ENCODE measurements around the gene CAV2.
A peak's percentile ranks its signal among the peaks of the same experiment; 100 is the strongest.

CAV2 gene

DNA sequence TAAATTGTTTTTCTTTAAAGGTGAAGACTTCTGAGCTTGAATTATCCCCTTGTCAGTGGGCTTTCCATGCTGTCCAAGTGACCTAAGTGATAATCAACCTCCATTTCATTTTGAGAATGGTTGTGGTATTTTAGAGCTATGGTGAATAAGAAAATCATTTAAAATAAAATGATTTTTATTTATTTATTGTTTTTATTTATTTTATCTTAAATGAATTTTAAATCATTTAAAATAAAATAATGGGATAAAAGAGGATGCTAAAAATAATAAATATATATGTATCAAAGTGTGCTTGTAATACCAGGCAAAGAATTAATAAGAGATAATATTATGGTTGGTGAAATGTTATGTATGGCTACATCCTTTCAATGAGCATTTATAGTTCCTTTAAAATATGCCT, 49.8 kb downstream of the CAV2 start:
- no peak for DNase-seq (ENCODE audit: low read depth)
- TF ChIP-seq, protein P1, sequence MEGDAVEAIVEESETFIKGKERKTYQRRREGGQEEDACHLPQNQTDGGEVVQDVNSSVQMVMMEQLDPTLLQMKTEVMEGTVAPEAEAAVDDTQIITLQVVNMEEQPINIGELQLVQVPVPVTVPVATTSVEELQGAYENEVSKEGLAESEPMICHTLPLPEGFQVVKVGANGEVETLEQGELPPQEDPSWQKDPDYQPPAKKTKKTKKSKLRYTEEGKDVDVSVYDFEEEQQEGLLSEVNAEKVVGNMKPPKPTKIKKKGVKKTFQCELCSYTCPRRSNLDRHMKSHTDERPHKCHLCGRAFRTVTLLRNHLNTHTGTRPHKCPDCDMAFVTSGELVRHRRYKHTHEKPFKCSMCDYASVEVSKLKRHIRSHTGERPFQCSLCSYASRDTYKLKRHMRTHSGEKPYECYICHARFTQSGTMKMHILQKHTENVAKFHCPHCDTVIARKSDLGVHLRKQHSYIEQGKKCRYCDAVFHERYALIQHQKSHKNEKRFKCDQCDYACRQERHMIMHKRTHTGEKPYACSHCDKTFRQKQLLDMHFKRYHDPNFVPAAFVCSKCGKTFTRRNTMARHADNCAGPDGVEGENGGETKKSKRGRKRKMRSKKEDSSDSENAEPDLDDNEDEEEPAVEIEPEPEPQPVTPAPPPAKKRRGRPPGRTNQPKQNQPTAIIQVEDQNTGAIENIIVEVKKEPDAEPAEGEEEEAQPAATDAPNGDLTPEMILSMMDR (IDR thresholded peaks at IDR 0.05; ENCODE audit: low read length, missing control alignments), result no peak
- no peak overlapping the region for H3K4me3 ChIP-seq (replicated peaks; ENCODE audit: low read depth, low read length)

DNA sequence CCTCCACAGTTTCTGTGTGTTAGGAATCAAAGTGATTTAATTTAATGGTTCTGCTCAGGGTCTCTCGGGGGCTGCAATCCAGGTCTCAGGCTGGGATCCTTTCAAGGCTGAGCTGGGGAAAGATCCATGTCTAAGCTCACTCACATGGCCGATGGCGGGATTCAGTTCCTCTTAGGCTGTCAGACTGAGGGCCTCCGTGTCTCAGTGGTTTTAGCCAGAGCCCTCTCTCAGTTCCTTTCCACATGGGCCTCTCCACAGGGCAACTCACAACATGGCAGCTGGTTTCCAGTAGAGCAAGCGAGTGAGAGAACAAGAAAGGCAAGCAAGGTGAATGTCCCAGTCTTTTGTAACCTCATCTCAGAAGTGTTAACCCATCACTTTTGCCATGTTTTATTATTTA, 52.2 kb downstream of the CAV2 start:
- no peak for DNase-seq (ENCODE audit: low read depth)
- TF ChIP-seq, protein P1 (IDR thresholded peaks at IDR 0.05; ENCODE audit: low read length, missing control alignments), result no peak
- no peak overlapping the region for H3K4me3 ChIP-seq (replicated peaks; ENCODE audit: low read depth, low read length)

DNA sequence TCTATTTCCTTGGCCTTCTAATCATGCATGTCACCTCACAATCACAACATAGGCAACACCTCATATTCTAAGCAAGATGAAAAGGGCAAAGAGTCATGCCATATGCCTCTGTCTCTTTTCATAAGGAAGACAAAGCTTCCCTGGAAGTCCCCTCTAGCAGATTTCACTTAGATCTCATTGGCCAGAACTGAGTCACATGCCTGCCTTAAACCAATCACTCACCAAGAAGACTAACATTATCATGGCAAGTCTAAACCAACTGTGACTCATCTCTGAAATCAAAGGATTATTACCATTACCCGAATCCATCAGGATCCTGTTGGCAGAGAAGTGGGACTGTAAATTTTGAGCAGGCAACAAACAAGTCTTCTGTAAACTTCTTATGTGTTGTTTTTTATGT, 53.1 kb downstream of the CAV2 start:
- DNase-seq (ENCODE audit: low read depth), result no peak
- H3K4me3 ChIP-seq (replicated peaks; ENCODE audit: low read depth, low read length), result no peak overlapping the region
- TF ChIP-seq, protein P1 (IDR thresholded peaks at IDR 0.05; ENCODE audit: low read length, missing control alignments), result no peak

DNA sequence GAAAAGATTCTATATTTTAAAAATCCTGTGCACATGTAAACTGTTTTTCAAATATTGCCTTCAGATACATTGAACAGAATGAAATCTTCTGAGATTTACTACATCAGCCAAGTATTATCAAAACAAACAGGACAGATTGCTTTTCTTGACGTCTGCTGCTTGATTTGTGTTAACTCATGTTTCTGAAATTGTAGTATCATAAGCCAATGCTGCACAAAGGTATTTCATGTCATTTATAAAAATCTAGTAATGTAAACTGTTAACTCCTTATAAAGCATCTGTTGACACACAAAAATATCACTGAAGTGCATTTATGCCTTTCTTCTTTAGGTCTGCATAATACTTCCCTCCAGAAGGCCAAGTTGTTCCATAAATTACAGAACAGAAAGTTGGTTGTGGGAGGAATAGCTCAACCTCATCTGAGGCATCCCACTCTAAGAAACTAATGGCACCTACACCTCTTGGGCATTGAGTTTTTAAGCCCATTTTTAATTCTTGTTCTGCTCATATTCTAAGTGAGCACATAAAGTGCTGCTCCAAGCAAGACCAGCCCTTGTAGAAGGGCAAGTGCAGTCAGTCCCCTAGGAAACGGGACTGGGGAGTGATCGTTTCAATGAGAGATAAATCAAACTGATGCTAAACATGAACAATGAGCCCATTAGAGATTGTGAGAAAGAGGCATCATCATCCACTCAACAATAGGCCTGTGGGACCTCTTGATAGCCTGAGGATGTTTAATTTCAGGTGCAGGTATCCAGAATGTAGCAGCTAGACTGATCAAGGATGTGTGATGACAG, 53.8 kb downstream of the CAV2 start:
- H3K4me3 ChIP-seq (replicated peaks; ENCODE audit: low read depth, low read length), result no peak overlapping the region
- DNase-seq (ENCODE audit: low read depth), result no peak
- TF ChIP-seq, protein P1 (IDR thresholded peaks at IDR 0.05; ENCODE audit: low read length, missing control alignments), result no peak

DNA sequence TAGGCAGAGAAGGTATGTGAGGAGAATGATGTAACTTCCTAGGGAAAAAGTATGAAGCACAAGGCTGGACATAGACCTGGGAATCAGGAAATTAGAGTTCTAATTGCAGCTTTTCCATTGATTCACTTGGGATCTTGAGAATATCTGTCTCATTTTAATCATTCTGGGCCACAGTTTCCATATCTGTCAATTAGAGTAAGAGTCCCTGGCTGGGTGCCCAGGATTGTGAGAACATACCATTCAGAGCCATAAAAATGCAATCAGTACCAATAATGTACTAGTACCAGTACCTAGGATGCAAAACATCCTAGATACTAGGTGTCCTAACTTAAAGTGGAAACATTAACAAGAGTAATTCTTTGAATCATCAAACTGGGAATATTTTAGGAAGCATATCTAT, 54.9 kb downstream of the CAV2 start:
- TF ChIP-seq, protein P1 (IDR thresholded peaks at IDR 0.05; ENCODE audit: low read length, missing control alignments), result no peak

DNA sequence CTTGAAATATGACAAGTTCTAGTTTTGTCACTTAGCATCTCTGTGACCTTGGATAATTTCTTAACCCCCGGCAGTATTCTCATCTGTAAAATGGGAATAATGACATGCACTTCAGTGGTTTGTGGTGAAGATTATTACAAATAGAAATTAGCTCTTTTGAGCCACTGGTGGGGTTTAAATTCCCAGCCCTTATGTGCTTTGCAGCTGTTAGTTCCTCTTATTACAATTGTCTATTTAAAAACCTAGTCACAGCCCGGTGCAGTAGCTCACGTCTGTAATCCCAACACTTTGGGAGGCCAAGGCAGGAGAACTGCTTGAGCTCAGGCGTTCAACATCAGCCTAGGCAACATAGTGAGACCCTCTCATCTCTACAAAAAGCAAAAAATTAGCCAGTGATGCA, 55.4 kb downstream of the CAV2 start:
- TF ChIP-seq, protein P1 (IDR thresholded peaks at IDR 0.05; ENCODE audit: low read length, missing control alignments), result no peak
- no peak overlapping the region for H3K4me3 ChIP-seq (replicated peaks; ENCODE audit: low read depth, low read length)
- DNase-seq (ENCODE audit: low read depth), result no peak

More for the DNA sequence above, 54.9 kb downstream of the CAV2 start:
- peak; percentile 32 for DNase-seq (ENCODE audit: low read depth)
- no peak overlapping the region for H3K4me3 ChIP-seq (replicated peaks; ENCODE audit: low read depth, low read length)

DNA sequence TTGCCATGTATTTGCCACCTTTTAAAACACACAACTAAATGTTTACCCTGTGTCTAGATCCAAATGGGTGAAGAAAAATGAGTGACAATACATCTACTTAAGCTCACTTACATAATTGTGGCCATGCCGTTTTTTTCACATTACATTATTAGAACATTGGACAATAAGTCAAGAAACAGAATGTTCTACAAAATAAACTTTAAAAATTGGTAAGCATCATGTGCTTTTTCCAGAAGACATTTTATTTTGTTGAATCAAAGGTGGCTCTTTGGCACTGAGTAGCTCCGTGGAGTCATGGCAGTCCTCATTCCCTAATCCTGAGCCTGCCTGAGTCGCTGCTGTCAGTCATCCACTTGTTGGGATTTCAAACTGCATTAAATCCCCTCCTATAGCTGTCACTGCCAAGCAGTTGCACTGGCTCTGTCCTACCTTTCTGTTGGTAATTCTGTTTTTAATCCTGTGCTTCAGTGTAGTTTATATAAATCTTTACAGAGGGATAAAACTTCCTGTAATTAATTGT, 57.6 kb downstream of the CAV2 start:
- no peak for DNase-seq (ENCODE audit: low read depth)
- no peak overlapping the region for H3K4me3 ChIP-seq (replicated peaks; ENCODE audit: low read depth, low read length)
- TF ChIP-seq, protein P1 (IDR thresholded peaks at IDR 0.05; ENCODE audit: low read length, missing control alignments), result no peak

Measured in fibroblast of pulmonary artery (primary cell).